Stimulated activated CD4-positive, alpha-beta T cell treated with anti-CD3 and anti-CD28 coated beads, Interleukin-12 subunit alpha, Interleukin-12 subunit beta, amount 100 ng/mL, for 24 hours (primary cell): ENCODE data around the gene TMC5.
"Not testable (repeated sequence)": the region's sequence is repeated elsewhere in the genome, so short reads cannot be mapped to it uniquely, and the experiment has no call there.

ENCODE experiments used
- DNase-seq, 2 experiments: peaks; one replicate each; pipeline ENCODE4 v3.0.0-alpha.2; 2020; ENCODE audit warnings: low read depth in 2 of 2

TMC5 gene

DNA sequence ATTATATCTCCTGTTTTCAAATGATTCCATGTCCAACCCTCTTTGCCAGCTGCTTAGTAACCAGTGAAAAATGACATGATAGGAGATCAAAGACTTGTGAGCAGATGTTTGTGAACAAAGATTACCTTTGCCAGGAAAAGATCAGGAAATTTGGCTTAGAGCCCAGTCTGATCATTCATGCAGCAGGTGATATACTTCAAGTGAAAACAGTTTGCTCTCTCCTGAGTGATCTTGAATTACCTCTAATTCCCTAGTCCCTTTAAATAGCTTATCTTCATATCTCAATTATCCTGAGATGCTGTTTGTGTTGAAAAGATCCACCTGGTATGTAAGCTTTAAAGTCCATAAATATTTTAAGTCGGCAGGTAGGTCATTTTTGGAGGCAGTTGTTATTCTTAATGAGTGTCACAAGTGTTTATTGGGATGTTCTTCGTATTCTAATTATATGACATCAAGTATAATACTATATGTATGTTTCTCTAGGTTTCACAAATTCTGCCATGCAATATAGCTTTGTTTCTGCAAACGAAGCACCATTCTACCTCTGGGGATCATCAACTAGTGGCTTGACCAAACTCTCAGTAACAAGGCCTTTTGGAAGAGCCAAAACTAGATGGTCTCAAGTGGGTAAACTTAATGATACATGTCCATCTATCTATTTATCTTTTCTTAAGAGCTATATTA is 124.6 kb downstream of the TMC5 start:
- no peak for DNase-seq

DNA sequence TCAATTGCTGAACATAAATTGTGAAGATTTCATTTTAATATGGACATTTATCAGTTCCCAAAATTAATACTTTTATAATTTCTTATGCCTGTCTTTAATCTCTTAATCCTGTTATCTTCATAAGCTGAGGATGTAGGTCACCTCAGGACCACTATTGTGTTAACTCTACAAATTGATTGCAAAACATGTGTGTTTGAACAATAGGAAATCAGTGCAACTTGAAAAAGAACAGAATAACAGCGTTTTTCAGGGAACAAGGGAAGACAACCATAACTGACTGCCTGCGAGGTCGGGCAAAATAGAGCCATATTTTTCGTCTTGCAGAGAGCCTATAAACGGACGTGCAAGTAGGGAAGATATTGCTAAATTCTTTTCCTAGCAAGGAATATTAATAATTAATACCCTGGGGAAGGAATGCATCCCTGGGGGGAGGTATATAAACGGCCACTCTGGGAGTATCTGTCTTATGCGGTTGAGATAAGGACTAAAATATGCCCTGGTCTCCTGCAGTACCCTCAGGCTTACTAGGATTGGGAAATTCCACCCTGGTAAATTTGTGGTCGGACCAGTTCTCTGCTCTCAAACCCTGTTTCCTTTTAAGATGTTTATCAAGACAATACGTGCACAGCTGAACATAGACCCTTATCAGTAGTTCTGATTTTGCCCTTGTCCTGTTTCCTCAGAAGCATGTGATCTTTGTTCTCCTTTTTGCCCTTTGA is 125.8 kb downstream of the TMC5 start:
- DNase-seq, result not testable (repeated sequence)

DNA sequence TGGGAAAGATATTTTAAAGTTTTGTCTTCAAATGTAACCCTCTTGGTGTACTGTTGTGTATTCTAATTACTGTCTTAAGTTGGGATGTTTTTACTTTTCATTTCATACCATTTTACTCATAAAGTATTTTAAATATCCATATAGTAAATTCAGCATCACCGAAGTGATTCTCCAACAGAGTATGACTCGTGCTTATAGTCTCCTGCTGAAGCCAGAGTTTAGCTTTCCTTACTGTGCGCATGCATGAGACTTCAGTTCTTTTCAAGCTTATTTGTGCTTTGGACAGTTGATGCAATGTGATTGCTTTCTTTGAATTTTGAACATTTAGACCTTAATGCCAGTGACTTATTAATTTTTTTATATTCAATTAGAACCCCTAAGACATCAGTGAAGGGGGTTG is 130.5 kb downstream of the TMC5 start:
- no peak for DNase-seq
